Body of pancreas (tissue), 4 donors: ENCODE results near the gene ANKRD50. TPM values are rescaled to one million over a fixed set of nuclear protein-coding genes. Genes with fewer than 3 reads are reported as not detected.

Experiments used
- ATAC-seq: fragments of 150-250 bp; one replicate; pipeline ENCODE4 v1.9.1; 2016
- DNase-seq, 4 donors: peaks; one replicate each; pipeline ENCODE4 v3.0.0-alpha.2; 2019
- H3K27ac ChIP-seq, 4 donors: fragments of 200-600 bp; sonication (generic); 1 replicate in 3 of 4; 2 replicates in 1 of 4; pipeline versions ENCODE4 v1.5.1 to v1.6.1; 2016 to 2019; ENCODE audit warnings: mild to moderate bottlenecking in 1 of 4, mixed read lengths in 1 of 4, moderate library complexity in 1 of 4
- H3K27me3 ChIP-seq, 2 donors: fragments of 200-600 bp; sonication (generic); one replicate each; pipeline ENCODE4 v1.6.0; 2016; ENCODE audit warnings: mild to moderate bottlenecking in 1 of 2
- H3K36me3 ChIP-seq, 2 donors: fragments of 200-600 bp; sonication (generic); replicated peaks in 1 of 2; 2 replicates each; pipeline ENCODE4 v1.5.1; 2016; ENCODE audit warnings: low read depth in 2 of 2; ENCODE audit not compliant: insufficient read depth in 1 of 2
- H3K4me1 ChIP-seq: fragments of 200-600 bp; sonication (generic); one replicate; pipeline ENCODE4 v1.6.0; 2016
- H3K4me3 ChIP-seq, 2 donors: fragments of 200-600 bp; sonication (generic); 1 replicate in 1 of 2; 2 replicates in 1 of 2; pipeline ENCODE4 v1.5.1; 2016 to 2019
- H3K9me3 ChIP-seq, 3 donors: fragments of 200-600 bp; sonication (generic); 1 replicate in 2 of 3; 2 replicates in 1 of 3; pipeline ENCODE4 v1.5.1; 2016
- CTCF ChIP-seq, 7 experiments: fragments of 450-650 bp in 4 of 7; fragments of 200-600 bp in 3 of 7; sonication (generic) in 3 of 7; IDR thresholded peaks; one replicate each; pipeline ENCODE4 v1.5.1; 2016 to 2019; ENCODE audit warnings: antibody characterized with exemption in 7 of 7
- POLR2A ChIP-seq, 3 donors: fragments of 450-650 bp; IDR thresholded peaks; one replicate each; pipeline ENCODE4 v1.6.1; 2016; ENCODE audit warnings: antibody characterized with exemption in 3 of 3, mild to moderate bottlenecking in 2 of 3
- WGBS, 2 donors: methylation state at CpG; one replicate each; pipeline ENCODE4 v1.1.5; 2017; 5-methylcytosine and 5-hydroxymethylcytosine counted together
- intact Hi-C: fragments of 100-400 bp; cut with DNase I; formaldehyde crosslinking; loops from one replicate; pipeline ENCODE4 v1.15.1; 2023
- total RNA-seq, 2 donors: library from RNA; depleted of rRNA; stranded (reverse); fragments of >200 nt; gene quantifications; one replicate each; pipeline ENCODE4 v1.1.0, GENCODE V29; 2016

Gene ANKRD50
- total RNA-seq, 2 donors from 2014 or later, result 5.6 to 6.7 TPM

GRCh38 chr4:124703154-124703553 lies 9.4 kb downstream of the ANKRD50 start:
- no peak for TF ChIP-seq POLR2A (IDR thresholded peaks at IDR 0.05)
- TF ChIP-seq CTCF (IDR thresholded peaks at IDR 0.05), result no peak
- Histone ChIP-seq H3K4me3 (no peak overlapping the region), H3K36me3 (no peaks in the 10 kb centered on the region), H3K9me3 (no peaks in the 10 kb centered on the region), H3K27ac (no peak overlapping the region), H3K27me3 (no peaks in the 10 kb centered on the region), H3K4me1 (no peaks in the 10 kb centered on the region)
- ATAC-seq, result no peak
- DNase-seq, result no peak
- intact Hi-C loops, result no loop called here
- 87% methylated on average over 6 of the region's 6 CpGs for WGBS, 2 donors

GRCh38 chr4:124697441-124697840 lies 15.1 kb downstream of the ANKRD50 start:
- Histone ChIP-seq H3K27ac (no peak overlapping the region), H3K4me3 (no peak overlapping the region), H3K4me1 (no peaks in the 10 kb centered on the region), H3K27me3 (no peaks in the 10 kb centered on the region), H3K36me3 (no peaks in the 10 kb centered on the region), H3K9me3 (no peaks in the 10 kb centered on the region)
- DNase-seq, result no peak
- ATAC-seq, result no peak
- WGBS, 2 donors, result 89 to 100% methylated on average over 2 of the region's 2 CpGs
- intact Hi-C loops, result no loop called here
- no peak for TF ChIP-seq CTCF (IDR thresholded peaks at IDR 0.05)
- TF ChIP-seq POLR2A (IDR thresholded peaks at IDR 0.05), result no peak

GRCh38 chr4:124696182-124696581 lies 16.4 kb downstream of the ANKRD50 start:
- Histone ChIP-seq H3K9me3 (no peaks in the 10 kb centered on the region), H3K27ac (no peak overlapping the region), H3K36me3 (no peaks in the 10 kb centered on the region), H3K4me1 (no peaks in the 10 kb centered on the region), H3K4me3 (no peak overlapping the region), H3K27me3 (no peaks in the 10 kb centered on the region)
- TF ChIP-seq CTCF (IDR thresholded peaks at IDR 0.05), result no peak
- no peak for TF ChIP-seq POLR2A (IDR thresholded peaks at IDR 0.05)
- DNase-seq, result no peak
- no peak for ATAC-seq
- intact Hi-C loops, result no loop called here

GRCh38 chr4:124694946-124695598 lies 17.5 kb downstream of the ANKRD50 start:
- Histone ChIP-seq H3K4me3 (no peak overlapping the region), H3K27me3 (no peaks in the 10 kb centered on the region), H3K4me1 (no peaks in the 10 kb centered on the region), H3K27ac (no peak overlapping the region), H3K9me3 (no peaks in the 10 kb centered on the region), H3K36me3 (no peaks in the 10 kb centered on the region)
- ATAC-seq, result no peak
- 86 to 87% methylated on average over 6 of the region's 6 CpGs for WGBS, 2 donors
- TF ChIP-seq POLR2A (IDR thresholded peaks at IDR 0.05) (no peak), CTCF (IDR thresholded peaks at IDR 0.05) (no peak)
- no peak for DNase-seq
- intact Hi-C loops, result no loop called here

- Histone ChIP-seq H3K36me3 (no peaks in the 10 kb centered on the region), H3K4me3 (no peak overlapping the region), H3K9me3 (no peaks in the 10 kb centered on the region), H3K27ac (no peak overlapping the region), H3K4me1 (no peaks in the 10 kb centered on the region), H3K27me3 (no peaks in the 10 kb centered on the region)
- no peak for TF ChIP-seq POLR2A (IDR thresholded peaks at IDR 0.05)
- TF ChIP-seq CTCF (IDR thresholded peaks at IDR 0.05), result no peak
- intact Hi-C loops, result no loop called here
- DNase-seq (no peak), ATAC-seq (no peak)
Observed at GRCh38 chr4:124694306-124694705, 18.2 kb downstream of the ANKRD50 start.
